ENCODE results near the gene BBS9.

BBS9 gene

GRCh38 chr7:33581236-33581635 lies 451.9 kb downstream of the BBS9 start:
- CTCF ChIA-PET = no interaction called here
- no peak for TF ChIP-seq CTCF (conservative IDR thresholded peaks at IDR 0.05; ENCODE audit: low read depth)

GRCh38 chr7:33582104-33582503 lies 452.7 kb downstream of the BBS9 start:
- no peak for TF ChIP-seq CTCF (conservative IDR thresholded peaks at IDR 0.05; ENCODE audit: low read depth)
- CTCF ChIA-PET = interaction anchor here (0.6 kb wide), 1 partner anchor 9 kb away, joined by 4 read pairs; no protein-coding TSS in a partner anchor
- H3K27ac ChIP-seq = no peak overlapping the region
- POLR2A ChIA-PET (ENCODE audit: low non-redundant PET) = no interaction called here
- DNase-seq (ENCODE audit: low spot score) = no peak

More at GRCh38 chr7:33581236-33581635, 451.9 kb downstream of the BBS9 start:
- POLR2A ChIA-PET (ENCODE audit: low non-redundant PET) = no interaction called here
- DNase-seq (ENCODE audit: low spot score) = no peak
- no peak overlapping the region for H3K27ac ChIP-seq

- POLR2A ChIA-PET (ENCODE audit: low non-redundant PET) = no interaction called here
- TF ChIP-seq CTCF (conservative IDR thresholded peaks at IDR 0.05; ENCODE audit: low read depth) = no peak
- CTCF ChIA-PET = no interaction called here
- no peak for DNase-seq (ENCODE audit: low spot score)
- H3K27ac ChIP-seq = no peak overlapping the region
Observed at GRCh38 chr7:33582533-33582932, 453.2 kb downstream of the BBS9 start.

- CTCF ChIA-PET = interaction anchor here (0.6 kb wide), 1 partner anchor 314 kb away, joined by 3 read pairs; no protein-coding TSS in a partner anchor
- H3K27ac ChIP-seq = no peak overlapping the region
- DNase-seq (ENCODE audit: low spot score) = no peak
- no peak for TF ChIP-seq CTCF (conservative IDR thresholded peaks at IDR 0.05; ENCODE audit: low read depth)
- POLR2A ChIA-PET (ENCODE audit: low non-redundant PET) = no interaction called here
Observed at GRCh38 chr7:33589911-33590310, 460.5 kb downstream of the BBS9 start.

- ChIA-PET CTCF (interaction anchor here (0.6 kb wide), 2 partner anchors 9 to 13 kb away, joined by 4 read pairs; no protein-coding TSS in a partner anchor), POLR2A (ENCODE audit: low non-redundant PET) (no interaction called here)
- H3K27ac ChIP-seq = no peak overlapping the region
- peak; percentile 23 for DNase-seq (ENCODE audit: low spot score)
- TF ChIP-seq CTCF (conservative IDR thresholded peaks at IDR 0.05; ENCODE audit: low read depth) = no peak
Observed at GRCh38 chr7:33590916-33591315, 461.6 kb downstream of the BBS9 start.

- CTCF ChIA-PET = interaction anchor here (0.6 kb wide), 2 partner anchors 10 to 227 kb away, joined by 4 to 5 read pairs; no protein-coding TSS in a partner anchor
- no peak for TF ChIP-seq CTCF (conservative IDR thresholded peaks at IDR 0.05; ENCODE audit: low read depth)
- POLR2A ChIA-PET (ENCODE audit: low non-redundant PET) = no interaction called here
- no peak overlapping the region for H3K27ac ChIP-seq
- no peak for DNase-seq (ENCODE audit: low spot score)
Observed at GRCh38 chr7:33591490-33591889, 462.1 kb downstream of the BBS9 start.

GRCh38 chr7:33592718-33593117 lies 463.4 kb downstream of the BBS9 start:
- ChIA-PET CTCF (no interaction called here), POLR2A (ENCODE audit: low non-redundant PET) (no interaction called here)
- no peak for TF ChIP-seq CTCF (conservative IDR thresholded peaks at IDR 0.05; ENCODE audit: low read depth)
- no peak for DNase-seq (ENCODE audit: low spot score)
- no peak overlapping the region for H3K27ac ChIP-seq
